Endothelial cell of umbilical vein (primary cell): ENCODE results near the gene NUP107. TPM values are rescaled to one million over a fixed set of nuclear protein-coding genes. Genes with fewer than 3 reads are reported as not detected.

Source experiments
- BruUV-seq: library from RNA; stranded (reverse); fragments of 400-500 nt; replicated peaks from 2 replicates; lab custom pipeline; 2021; lab: Mats Ljungman, UMichigan
- CTCF ChIA-PET: fragments of 300-600, 350-600 bp; sonication (Branson Sonifier 250); formaldehyde crosslinking; loops from one replicate; lab custom pipeline; 2021; ENCODE audit warnings: antibody characterized with exemption, inconsistent platforms; lab: Charles Lee
- POLR2A ChIA-PET: fragments of 300-600, 350-600 bp; sonication (Branson Sonifier 250); formaldehyde crosslinking; loops from one replicate; lab custom pipeline; 2021; ENCODE audit warnings: antibody characterized with exemption, inconsistent platforms; lab: Charles Lee
- DNase-seq: peaks from one replicate; pipeline ENCODE4 v3.0.0-alpha.2; 2011; ENCODE audit warnings: low read depth, low spot score
- FAIRE-seq: peaks from 2 replicates; lab custom pipeline; 2011; peaks lifted over from hg19 to GRCh38; lab: Jason Lieb, UNC
- H2AFZ ChIP-seq: 2 replicates; pipeline ENCODE4 v1.6.0; 2012; ENCODE audit warnings: low read depth, low read length, control low read depth, inconsistent platforms
- H3K27ac ChIP-seq: 2 replicates; pipeline ENCODE4 v1.5.1; 2011; ENCODE audit warnings: low read depth, mild to moderate bottlenecking, control low read depth, low read length, moderate library complexity; ENCODE audit not compliant: insufficient read depth
- H3K27me3 ChIP-seq, 2 experiments: 2 replicates each; pipeline versions ENCODE4 v1.6.0 to v1.6.1; 2011; ENCODE audit warnings: low read length in 2 of 2, mixed read lengths in 1 of 2; ENCODE audit not compliant: control insufficient read depth in 2 of 2, insufficient read depth in 2 of 2
- H3K36me3 ChIP-seq, 2 experiments: 2 replicates in 1 of 2; 3 replicates in 1 of 2; pipeline ENCODE4 v1.5.1; 2011; ENCODE audit warnings: low read length in 2 of 2, mild to moderate bottlenecking in 1 of 2, moderate library complexity in 1 of 2; ENCODE audit not compliant: control insufficient read depth in 2 of 2, insufficient read depth in 2 of 2; ENCODE audit errors: extremely low read depth in 1 of 2
- H3K4me1 ChIP-seq: 3 replicates; pipeline ENCODE4 v1.5.1; 2011; ENCODE audit warnings: mild to moderate bottlenecking, low read length; ENCODE audit not compliant: control insufficient read depth, insufficient read depth; ENCODE audit errors: extremely low read depth
- H3K4me2 ChIP-seq: 2 replicates; pipeline ENCODE4 v1.6.1; 2011; ENCODE audit warnings: low read length, control low read depth, mixed read lengths; ENCODE audit not compliant: insufficient read depth
- H3K4me3 ChIP-seq, 3 experiments: fragments of 200-600 bp in 1 of 3; sonication (generic), shearing (Covaris generic) in 1 of 3; replicated peaks in 1 of 3; 2 replicates each; pipeline ENCODE4 v1.5.1; 2011 to 2016; ENCODE audit warnings: control low read depth in 3 of 3, low read length in 3 of 3, mild to moderate bottlenecking in 2 of 3, inconsistent platforms in 1 of 3, low read depth in 1 of 3, moderate library complexity in 1 of 3; ENCODE audit not compliant: insufficient read depth in 1 of 3
- H3K79me2 ChIP-seq: 2 replicates; pipeline ENCODE4 v1.6.0; 2012; ENCODE audit warnings: low read length, inconsistent platforms; ENCODE audit not compliant: control insufficient read depth, insufficient read depth
- H3K9ac ChIP-seq: replicated peaks from 2 replicates; pipeline ENCODE3; 2011; ENCODE audit warnings: low read length, control low read depth; ENCODE audit not compliant: insufficient read depth; ENCODE audit errors: extremely low read depth
- H3K9me1 ChIP-seq: replicated peaks from 3 replicates; pipeline ENCODE4 v1.6.0; 2011; ENCODE audit warnings: mild to moderate bottlenecking, low read length; ENCODE audit not compliant: control insufficient read depth, insufficient read depth; ENCODE audit errors: extremely low read depth
- H3K9me3 ChIP-seq: replicated peaks from 2 replicates; pipeline ENCODE4 v1.5.1; 2012; ENCODE audit warnings: low read length, inconsistent platforms; ENCODE audit not compliant: control insufficient read depth, insufficient read depth
- H4K20me1 ChIP-seq: replicated peaks from 2 replicates; pipeline ENCODE3; 2011; ENCODE audit warnings: mild to moderate bottlenecking, low read length; ENCODE audit not compliant: control insufficient read depth, insufficient read depth; ENCODE audit errors: extremely low read depth
- EZH2 ChIP-seq: IDR thresholded peaks from 2 replicates; pipeline ENCODE4 v1.6.1; 2012; ENCODE audit warnings: borderline replicate concordance, low read depth, mild to moderate bottlenecking, moderate library complexity, low read length, inconsistent platforms; ENCODE audit not compliant: severe bottlenecking
- FOS ChIP-seq: IDR thresholded peaks from 2 replicates; pipeline ENCODE4 v1.6.1; 2011; ENCODE audit warnings: mild to moderate bottlenecking, low read length, moderate library complexity, borderline replicate concordance; ENCODE audit not compliant: insufficient read depth
- GATA2 ChIP-seq: IDR thresholded peaks from 2 replicates; pipeline ENCODE4 v1.7.0; 2011; ENCODE audit warnings: low read depth, mild to moderate bottlenecking, moderate library complexity, mixed read lengths, low read length; ENCODE audit not compliant: insufficient read length, insufficient read depth
- JUN ChIP-seq: IDR thresholded peaks from 2 replicates; pipeline ENCODE4 v1.6.1; 2011; ENCODE audit warnings: borderline replicate concordance, low read depth; ENCODE audit not compliant: insufficient read length, insufficient read depth
- MYC ChIP-seq: IDR thresholded peaks from one replicate; pipeline ENCODE4 v1.6.1; 2011; ENCODE audit warnings: mild to moderate bottlenecking, low read depth, low read length
- POLR2A ChIP-seq: IDR thresholded peaks from 2 replicates; pipeline ENCODE4 v1.6.1; 2012; ENCODE audit warnings: low read depth, mild to moderate bottlenecking, control low read depth, low read length
- POLR2AphosphoS5 ChIP-seq: IDR thresholded peaks from 2 replicates; pipeline ENCODE4 v1.6.1; 2012; ENCODE audit warnings: low read depth, mild to moderate bottlenecking, control low read depth, low read length, moderate library complexity; ENCODE audit not compliant: insufficient read depth
- dilution Hi-C: fragments of 300-500 bp; cut with MboI; formaldehyde crosslinking; loops from one replicate; pipeline ENCODE4 v1.15.0; 2019; ENCODE audit warnings: low sequenced_read_pairs; ENCODE audit not compliant: extremely low pct_ligation_motif_present
- intact Hi-C: fragments of 100-400 bp; cut with micrococcal nuclease; formaldehyde crosslinking; loops from one replicate; pipeline ENCODE4 v1.10.0; 2022
- polyA plus RNA-seq, 4 experiments: library from polyadenylated mRNA; depleted of rRNA in 3 of 4; stranded (reverse) in 3 of 4; unstranded in 1 of 4; fragments of >200 nt; gene quantifications; 2 replicates each; pipeline versions ENCODE4 v1.2.1 to v1.2.3, GENCODE V29; 2011 to 2012; ENCODE audit warnings: missing spikeins in 1 of 4
- total RNA-seq: library from RNA; stranded (reverse); gene quantifications from 2 replicates; pipeline ENCODE4 v1.2.3, GENCODE V29; 2021
- TF ChIP-seq, protein P1 (sequence below), 2 donors: IDR thresholded peaks; 1 replicate in 1 of 2; 2 replicates in 1 of 2; pipeline ENCODE4 v1.5.1; 2011; ENCODE audit warnings: low read length in 2 of 2, mild to moderate bottlenecking in 2 of 2, moderate library complexity in 2 of 2, control low read depth in 1 of 2, inconsistent platforms in 1 of 2, low read depth in 1 of 2; ENCODE audit not compliant: insufficient read depth in 1 of 2; ENCODE audit errors: extremely low read depth in 1 of 2
- TF ChIP-seq, protein P2 (sequence below): IDR thresholded peaks from 2 replicates; pipeline ENCODE4 v1.6.1; 2011; ENCODE audit not compliant: insufficient read depth, insufficient read length

NUP107 gene
- total and polyA plus RNA-seq, 2 donors (not counting 3 experiments of a cell fraction or from before 2014, with no cell fraction given) = 24.0 to 78.7 TPM

DNA sequence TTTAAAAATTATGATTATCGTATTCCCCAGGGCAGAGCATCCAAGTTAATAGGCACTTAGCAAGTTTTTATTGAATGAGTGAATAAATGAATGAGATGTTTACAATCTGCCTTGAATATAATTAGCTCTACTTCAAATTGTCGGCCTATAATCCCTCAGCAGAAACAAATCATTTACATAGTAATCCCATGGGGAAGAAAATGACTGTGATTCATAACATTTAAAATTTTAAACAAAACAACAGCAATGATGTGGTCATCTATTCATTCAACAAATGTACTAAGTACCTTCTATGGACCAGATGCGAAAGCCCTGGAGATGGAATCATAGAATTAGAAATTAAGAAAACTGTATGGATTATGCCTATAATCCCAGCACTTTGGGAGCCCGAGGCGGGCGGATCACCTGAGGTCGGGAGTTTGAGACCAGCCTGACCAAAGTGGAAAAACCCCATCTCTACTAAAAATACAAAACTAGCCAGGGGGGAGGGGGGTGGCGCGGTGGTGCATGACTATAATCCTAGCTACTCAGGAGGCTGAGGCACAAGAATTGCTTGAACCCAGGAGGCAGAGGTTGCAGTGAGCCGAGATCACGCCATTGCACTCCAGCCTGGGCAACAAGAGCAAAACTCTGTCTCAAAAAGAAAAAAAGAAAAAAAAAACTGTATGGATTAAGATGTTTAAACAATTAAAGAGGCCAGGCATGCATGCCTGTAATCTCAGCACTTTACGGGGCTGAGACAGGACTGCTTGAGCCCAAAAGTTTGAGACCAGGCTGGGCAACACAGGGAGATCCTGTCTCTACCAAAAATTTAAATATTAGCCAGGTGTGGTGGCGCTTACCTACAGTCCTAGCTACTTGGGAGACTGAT, 103.5 kb downstream of the NUP107 start:
- FAIRE-seq (no peak), DNase-seq (no peak)
- Histone ChIP-seq H3K79me2 (no peaks in the 10 kb centered on the region), H3K4me2 (no peak overlapping the region), H3K36me3 (no peaks in the 10 kb centered on the region), H3K9me3 (no peaks in the 10 kb centered on the region), H3K27me3 (no peaks in the 10 kb centered on the region), H4K20me1 (no peaks in the 10 kb centered on the region), H3K4me1 (peaks cover 18% of the 10 kb centered on the region), H2AFZ (no peak overlapping the region), H3K27ac (no peak overlapping the region), H3K4me3 (no peak overlapping the region), H3K9me1 (no peaks in the 10 kb centered on the region), H3K9ac (no peak overlapping the region)
- ChIA-PET POLR2A (no interaction called here), CTCF (no interaction called here)
- dilution Hi-C loops = no loop called here
- BruUV-seq = no TSS peak
- intact Hi-C loops = no loop called here
- TF ChIP-seq JUN (no peak), FOS (no peak), POLR2AphosphoS5 (no peak), POLR2A (no peak), GATA2 (no peak), EZH2 (no peak), MYC (no peak)
- TF ChIP-seq, protein P1, sequence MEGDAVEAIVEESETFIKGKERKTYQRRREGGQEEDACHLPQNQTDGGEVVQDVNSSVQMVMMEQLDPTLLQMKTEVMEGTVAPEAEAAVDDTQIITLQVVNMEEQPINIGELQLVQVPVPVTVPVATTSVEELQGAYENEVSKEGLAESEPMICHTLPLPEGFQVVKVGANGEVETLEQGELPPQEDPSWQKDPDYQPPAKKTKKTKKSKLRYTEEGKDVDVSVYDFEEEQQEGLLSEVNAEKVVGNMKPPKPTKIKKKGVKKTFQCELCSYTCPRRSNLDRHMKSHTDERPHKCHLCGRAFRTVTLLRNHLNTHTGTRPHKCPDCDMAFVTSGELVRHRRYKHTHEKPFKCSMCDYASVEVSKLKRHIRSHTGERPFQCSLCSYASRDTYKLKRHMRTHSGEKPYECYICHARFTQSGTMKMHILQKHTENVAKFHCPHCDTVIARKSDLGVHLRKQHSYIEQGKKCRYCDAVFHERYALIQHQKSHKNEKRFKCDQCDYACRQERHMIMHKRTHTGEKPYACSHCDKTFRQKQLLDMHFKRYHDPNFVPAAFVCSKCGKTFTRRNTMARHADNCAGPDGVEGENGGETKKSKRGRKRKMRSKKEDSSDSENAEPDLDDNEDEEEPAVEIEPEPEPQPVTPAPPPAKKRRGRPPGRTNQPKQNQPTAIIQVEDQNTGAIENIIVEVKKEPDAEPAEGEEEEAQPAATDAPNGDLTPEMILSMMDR (IDR thresholded peaks at IDR 0.05; ENCODE audit: extremely low read depth in 1 of 2, insufficient read depth in 1 of 2, low read depth in 1 of 2, low read length in 2 of 2) = no peak
- TF ChIP-seq, protein P2, sequence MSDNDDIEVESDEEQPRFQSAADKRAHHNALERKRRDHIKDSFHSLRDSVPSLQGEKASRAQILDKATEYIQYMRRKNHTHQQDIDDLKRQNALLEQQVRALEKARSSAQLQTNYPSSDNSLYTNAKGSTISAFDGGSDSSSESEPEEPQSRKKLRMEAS = no peak
